Measurements from ENCODE around the gene ZRSR2.

ZRSR2 gene

DNA sequence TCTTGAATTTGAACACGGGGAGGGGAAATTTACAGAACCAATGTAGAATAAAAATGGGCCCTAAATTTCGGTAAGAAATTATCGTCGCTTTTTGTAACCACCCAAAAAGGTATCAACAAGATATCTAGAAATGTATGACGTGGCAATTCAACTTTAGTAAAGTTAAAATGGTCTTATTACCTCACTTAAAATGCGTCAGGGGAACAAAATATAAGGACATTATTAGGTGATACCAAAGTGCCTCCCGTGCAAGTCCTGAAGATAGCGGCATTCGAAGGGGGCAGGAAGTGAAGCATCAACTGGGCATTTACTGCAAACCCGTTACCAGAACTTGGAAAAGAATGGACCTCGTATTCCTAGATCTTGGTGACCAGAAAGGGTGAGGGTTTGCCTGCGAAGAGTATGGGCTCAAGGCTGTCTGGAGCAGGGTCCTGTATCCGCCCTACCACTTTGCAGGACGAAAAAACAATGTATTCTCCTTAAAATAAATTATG lies 63.3 kb downstream of the ZRSR2 start:
- Histone ChIP-seq H3K27ac (ENCODE audit: low read length) (no peak overlapping the region), H3K4me1 (ENCODE audit: control insufficient read depth, insufficient read depth, low read length) (no peaks in the 10 kb centered on the region), H3K9me3 (ENCODE audit: control insufficient read depth, insufficient read depth, low read length) (no peaks in the 10 kb centered on the region), H3K4me3 (ENCODE audit: low read length) (peak overlapping the region; percentile 95), H3K36me3 (ENCODE audit: control insufficient read depth, insufficient read depth, low read length) (peaks cover 5% of the 10 kb centered on the region; the same call in 1 of the 2 replicates), H3K27me3 (ENCODE audit: control insufficient read depth, insufficient read depth, low read length) (no peaks in the 10 kb centered on the region)
- no peak for DNase-seq (ENCODE audit: low read depth, low spot score)
- no CpG with 5 or more reads among the region's 14 CpGs for WGBS (ENCODE audit: insufficient coverage, insufficient read length)

DNA sequence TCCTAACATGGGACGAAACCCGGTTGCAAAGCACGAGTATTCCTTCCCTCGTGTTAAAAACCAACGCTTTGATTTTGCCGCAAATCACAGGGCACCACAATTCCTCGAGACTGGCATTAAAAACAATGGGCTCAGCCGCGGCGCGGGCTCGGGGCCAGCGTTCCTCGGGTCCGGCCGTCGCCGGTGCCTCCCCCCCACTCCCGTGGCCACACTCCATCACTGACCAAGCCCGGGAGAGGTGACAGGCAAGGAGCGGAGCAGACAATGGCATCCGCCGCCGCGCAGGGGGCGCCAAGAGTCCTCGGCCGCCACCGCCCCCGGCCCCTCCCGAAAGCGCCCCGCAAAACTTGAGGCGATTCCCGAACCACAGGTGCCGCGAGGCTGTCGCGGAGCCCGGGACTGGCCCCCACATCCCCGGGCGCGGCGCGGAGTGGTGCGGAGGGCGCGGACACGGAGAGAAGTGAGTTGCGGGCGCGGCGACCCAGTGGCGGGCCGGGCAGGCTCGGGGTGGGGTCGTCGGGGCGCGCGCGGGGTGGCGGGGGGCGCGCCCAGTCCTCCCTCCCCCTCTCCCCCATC lies 63.9 kb downstream of the ZRSR2 start:
- no peaks in the 10 kb centered on the region for H3K27me3 ChIP-seq (ENCODE audit: control insufficient read depth, insufficient read depth, low read length)

DNA sequence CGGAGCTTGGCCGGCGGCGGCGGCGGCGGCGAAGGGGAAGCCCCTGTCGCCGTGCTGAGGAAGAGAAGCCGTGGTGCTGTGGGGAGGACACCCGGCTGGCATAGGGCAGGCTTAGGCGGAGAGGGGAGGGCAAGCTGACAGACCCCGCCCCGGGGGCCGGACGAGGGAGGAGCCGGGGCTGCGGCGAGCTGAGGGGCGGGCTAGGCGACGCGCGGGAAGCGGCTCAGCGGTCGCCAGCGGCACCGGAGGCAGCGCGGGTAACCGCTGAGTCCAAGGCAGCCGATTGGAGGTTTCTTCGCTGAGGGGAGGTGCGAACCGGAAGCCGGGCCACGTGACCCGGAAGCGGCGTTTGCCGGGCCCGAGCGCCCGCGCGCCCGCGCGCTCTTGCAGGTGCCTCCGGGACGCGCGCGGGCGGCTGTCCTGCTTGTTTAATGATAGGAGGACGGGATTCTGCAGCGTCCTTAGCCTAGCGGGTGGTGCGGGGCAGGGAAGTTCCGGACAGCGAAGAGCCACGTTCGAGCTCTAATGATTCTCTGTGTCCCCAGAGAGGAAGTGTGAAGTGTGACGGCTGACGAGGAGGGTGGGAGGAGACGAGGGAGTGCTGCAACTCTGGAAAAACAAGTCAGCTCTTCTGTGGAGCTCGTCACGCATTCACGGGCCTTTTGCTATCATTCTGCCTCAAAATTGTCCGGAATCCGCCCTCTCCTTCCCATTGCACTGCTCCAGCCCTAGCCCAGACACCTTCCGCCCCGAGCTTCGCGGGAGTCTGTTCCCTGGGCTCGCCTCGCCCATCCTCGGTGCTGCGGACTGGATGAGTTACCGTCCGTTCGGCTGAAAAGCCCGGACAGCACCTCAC lies 64.7 kb downstream of the ZRSR2 start, which contains the start of gene AP1S2:
TSS of gene AP1S2 (minus strand) at position 102 of the 856 bp plus-strand sequence. CDS start 2,289 bp downstream, outside the sequence.
- no peaks in the 10 kb centered on the region for H3K4me1 ChIP-seq (ENCODE audit: control insufficient read depth, insufficient read depth, low read length)
- H3K27ac ChIP-seq (ENCODE audit: low read length), result no peak within 1 kb of the TSS
- DNase-seq (ENCODE audit: low read depth, low spot score), result peak; percentile 48
- H3K9me3 ChIP-seq (ENCODE audit: control insufficient read depth, insufficient read depth, low read length), result no peaks in the 10 kb centered on the region
- H3K36me3 ChIP-seq (ENCODE audit: control insufficient read depth, insufficient read depth, low read length), result 0 out of 2 replicates have a peak, but pooled peaks cover 2% of the 10 kb centered on the region
- H3K4me3 ChIP-seq (ENCODE audit: low read length), result peak within 1 kb of the TSS; percentile 95
- no peaks in the 10 kb centered on the region for H3K27me3 ChIP-seq (ENCODE audit: control insufficient read depth, insufficient read depth, low read length)
- no CpG with 5 or more reads among the region's 85 CpGs for WGBS (ENCODE audit: insufficient coverage, insufficient read length)

More for the DNA sequence above, 63.9 kb downstream of the ZRSR2 start:
- Histone ChIP-seq H3K9me3 (ENCODE audit: control insufficient read depth, insufficient read depth, low read length) (no peaks in the 10 kb centered on the region), H3K4me1 (ENCODE audit: control insufficient read depth, insufficient read depth, low read length) (no peaks in the 10 kb centered on the region), H3K27ac (ENCODE audit: low read length) (no peak overlapping the region), H3K4me3 (ENCODE audit: low read length) (peak overlapping the region; percentile 95), H3K36me3 (ENCODE audit: control insufficient read depth, insufficient read depth, low read length) (peaks cover 5% of the 10 kb centered on the region; the same call in 1 of the 2 replicates)
- no peak for DNase-seq (ENCODE audit: low read depth, low spot score)
- no CpG with 5 or more reads among the region's 65 CpGs for WGBS (ENCODE audit: insufficient coverage, insufficient read length)

DNA sequence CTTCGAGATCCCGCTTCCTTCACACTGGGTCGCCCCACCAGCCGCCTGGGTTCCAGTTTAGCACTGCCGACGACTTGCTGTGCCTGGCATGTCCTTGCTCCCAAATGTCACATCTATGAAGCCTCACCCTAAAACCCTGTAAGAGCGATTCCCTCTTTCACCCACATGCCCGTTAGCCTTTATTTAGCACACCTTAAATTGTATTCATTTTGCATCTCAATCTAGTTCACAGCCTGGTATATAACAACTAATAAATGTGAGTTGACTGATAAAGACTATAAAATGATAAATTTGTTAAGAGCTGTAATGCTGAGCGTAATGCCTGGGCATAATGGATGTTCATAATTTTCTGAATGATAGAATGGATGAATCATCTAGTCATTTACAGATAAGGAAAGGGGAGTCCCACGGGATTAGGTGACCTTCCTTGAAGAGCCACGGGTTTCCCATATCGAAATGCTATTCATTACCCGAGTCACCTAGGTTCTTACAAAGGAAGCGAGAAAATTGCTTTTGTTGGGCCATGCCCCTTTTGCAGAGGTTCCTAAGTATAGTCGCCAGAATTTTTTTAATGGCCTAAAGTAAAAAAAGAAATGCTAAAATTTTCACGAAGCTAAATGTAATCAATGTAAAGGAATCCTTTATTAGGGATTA lies 65.4 kb downstream of the ZRSR2 start:
- Histone ChIP-seq H3K27ac (ENCODE audit: low read length) (no peak overlapping the region), H3K4me3 (ENCODE audit: low read length) (peak overlapping the region; percentile 61; the same call in 1 of the 2 replicates), H3K27me3 (ENCODE audit: control insufficient read depth, insufficient read depth, low read length) (no peaks in the 10 kb centered on the region), H3K4me1 (ENCODE audit: control insufficient read depth, insufficient read depth, low read length) (no peaks in the 10 kb centered on the region), H3K9me3 (ENCODE audit: control insufficient read depth, insufficient read depth, low read length) (no peaks in the 10 kb centered on the region), H3K36me3 (ENCODE audit: control insufficient read depth, insufficient read depth, low read length) (no peaks in the 10 kb centered on the region)
- WGBS (ENCODE audit: insufficient coverage, insufficient read length), result no CpG with 5 or more reads among the region's 16 CpGs
- DNase-seq (ENCODE audit: low read depth, low spot score), result no peak

DNA sequence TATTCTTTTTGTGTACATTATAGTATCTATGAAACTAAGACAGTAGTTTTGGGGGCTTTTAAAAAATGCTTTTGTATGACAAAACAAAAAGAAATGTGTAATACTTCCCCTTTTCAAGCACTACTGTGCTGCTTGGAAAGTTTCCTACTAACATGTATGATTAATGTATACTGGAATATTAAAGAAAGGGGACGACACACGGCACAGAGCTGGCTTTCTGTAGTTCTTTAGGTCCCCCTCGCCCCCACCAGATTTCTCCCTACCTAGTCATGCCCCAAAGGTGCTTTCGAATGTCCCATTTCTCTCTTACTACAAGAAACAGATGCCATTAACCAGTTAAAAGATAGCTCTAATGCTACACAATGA lies 65.9 kb downstream of the ZRSR2 start:
- H3K4me1 ChIP-seq (ENCODE audit: control insufficient read depth, insufficient read depth, low read length), result no peaks in the 10 kb centered on the region
- H3K27me3 ChIP-seq (ENCODE audit: control insufficient read depth, insufficient read depth, low read length), result no peaks in the 10 kb centered on the region
- no CpG with 5 or more reads among the region's 4 CpGs for WGBS (ENCODE audit: insufficient coverage, insufficient read length)
- H3K9me3 ChIP-seq (ENCODE audit: control insufficient read depth, insufficient read depth, low read length), result no peaks in the 10 kb centered on the region
- DNase-seq (ENCODE audit: low read depth, low spot score), result no peak
- H3K4me3 ChIP-seq (ENCODE audit: low read length), result no peak overlapping the region
- H3K27ac ChIP-seq (ENCODE audit: low read length), result no peak overlapping the region
- no peaks in the 10 kb centered on the region for H3K36me3 ChIP-seq (ENCODE audit: control insufficient read depth, insufficient read depth, low read length)

DNA sequence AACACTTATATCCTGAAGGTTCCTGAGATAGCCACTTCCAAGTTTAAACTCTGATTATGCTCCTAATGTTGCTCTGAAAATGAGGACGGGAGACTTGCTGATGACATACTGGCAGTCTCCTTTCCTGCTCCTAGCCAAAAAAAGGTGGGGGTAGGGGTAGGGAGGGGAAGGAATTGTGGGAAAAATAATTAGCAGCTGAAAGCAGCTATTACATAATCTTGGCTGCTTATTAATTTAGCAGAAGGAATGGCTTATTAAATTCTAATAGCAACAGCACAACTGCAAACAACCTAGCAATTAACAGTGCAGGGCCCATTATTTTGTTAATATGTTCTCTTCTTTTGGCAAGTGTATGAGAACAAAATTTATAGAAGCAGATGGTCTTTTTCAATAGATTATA lies 66.4 kb downstream of the ZRSR2 start:
- Histone ChIP-seq H3K9me3 (ENCODE audit: control insufficient read depth, insufficient read depth, low read length) (no peaks in the 10 kb centered on the region), H3K4me3 (ENCODE audit: low read length) (no peak overlapping the region), H3K27ac (ENCODE audit: low read length) (no peak overlapping the region), H3K4me1 (ENCODE audit: control insufficient read depth, insufficient read depth, low read length) (no peaks in the 10 kb centered on the region), H3K36me3 (ENCODE audit: control insufficient read depth, insufficient read depth, low read length) (no peaks in the 10 kb centered on the region), H3K27me3 (ENCODE audit: control insufficient read depth, insufficient read depth, low read length) (no peaks in the 10 kb centered on the region)
- no CpG with 5 or more reads among the region's 1 CpG for WGBS (ENCODE audit: insufficient coverage, insufficient read length)
- no peak for DNase-seq (ENCODE audit: low read depth, low spot score)

DNA sequence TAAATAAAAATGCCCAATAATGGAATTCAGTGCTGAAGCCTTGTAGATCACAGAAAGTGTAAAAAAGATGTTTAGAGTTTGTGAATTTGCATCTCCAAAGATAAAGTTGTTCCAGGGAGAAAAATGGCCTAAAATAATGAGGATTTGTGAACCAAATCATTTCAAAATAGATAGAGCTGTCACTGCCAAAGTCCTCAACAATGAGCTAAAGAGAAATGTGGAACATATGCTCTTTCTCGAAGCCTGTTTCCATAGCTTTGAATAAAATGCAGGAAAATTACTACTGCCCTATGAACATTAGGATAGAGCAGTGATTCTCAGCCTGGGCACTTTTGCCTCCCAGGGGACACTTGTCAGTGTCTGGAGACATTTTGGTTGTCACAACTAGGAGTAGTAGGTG lies 67.8 kb downstream of the ZRSR2 start:
- DNase-seq (ENCODE audit: low read depth, low spot score), result no peak
- no CpG with 5 or more reads among the region's 1 CpG for WGBS (ENCODE audit: insufficient coverage, insufficient read length)
- Histone ChIP-seq H3K4me1 (ENCODE audit: control insufficient read depth, insufficient read depth, low read length) (no peaks in the 10 kb centered on the region), H3K4me3 (ENCODE audit: low read length) (no peak overlapping the region), H3K27ac (ENCODE audit: low read length) (no peak overlapping the region), H3K27me3 (ENCODE audit: control insufficient read depth, insufficient read depth, low read length) (no peaks in the 10 kb centered on the region), H3K9me3 (ENCODE audit: control insufficient read depth, insufficient read depth, low read length) (no peaks in the 10 kb centered on the region), H3K36me3 (ENCODE audit: control insufficient read depth, insufficient read depth, low read length) (no peaks in the 10 kb centered on the region)

DNA sequence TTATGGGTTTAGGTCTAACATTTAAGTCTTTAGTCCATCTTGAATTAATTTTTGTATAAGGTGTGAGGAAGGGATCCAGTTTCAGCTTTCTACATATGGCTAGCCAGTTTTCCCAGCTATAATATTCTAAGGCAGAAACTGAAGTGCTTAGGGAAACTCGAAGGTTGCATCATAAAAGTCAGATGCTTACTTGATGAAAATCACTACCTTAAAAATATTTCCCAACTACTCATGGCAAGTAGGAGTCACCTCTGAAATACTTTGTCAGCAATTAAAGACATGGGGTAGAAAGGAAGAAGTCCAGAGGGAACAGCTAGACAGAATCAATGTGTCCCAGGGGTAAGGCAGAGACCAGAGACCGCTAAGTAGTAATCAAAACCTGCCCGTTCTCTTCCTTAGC lies 70.6 kb downstream of the ZRSR2 start:
- Histone ChIP-seq H3K4me1 (ENCODE audit: control insufficient read depth, insufficient read depth, low read length) (no peaks in the 10 kb centered on the region), H3K27ac (ENCODE audit: low read length) (no peak overlapping the region), H3K27me3 (ENCODE audit: control insufficient read depth, insufficient read depth, low read length) (no peaks in the 10 kb centered on the region), H3K4me3 (ENCODE audit: low read length) (no peak overlapping the region), H3K36me3 (ENCODE audit: control insufficient read depth, insufficient read depth, low read length) (no peaks in the 10 kb centered on the region), H3K9me3 (ENCODE audit: control insufficient read depth, insufficient read depth, low read length) (no peaks in the 10 kb centered on the region)
- WGBS (ENCODE audit: insufficient coverage, insufficient read length), result no CpG with 5 or more reads among the region's 3 CpGs
- DNase-seq (ENCODE audit: low read depth, low spot score), result no peak

DNA sequence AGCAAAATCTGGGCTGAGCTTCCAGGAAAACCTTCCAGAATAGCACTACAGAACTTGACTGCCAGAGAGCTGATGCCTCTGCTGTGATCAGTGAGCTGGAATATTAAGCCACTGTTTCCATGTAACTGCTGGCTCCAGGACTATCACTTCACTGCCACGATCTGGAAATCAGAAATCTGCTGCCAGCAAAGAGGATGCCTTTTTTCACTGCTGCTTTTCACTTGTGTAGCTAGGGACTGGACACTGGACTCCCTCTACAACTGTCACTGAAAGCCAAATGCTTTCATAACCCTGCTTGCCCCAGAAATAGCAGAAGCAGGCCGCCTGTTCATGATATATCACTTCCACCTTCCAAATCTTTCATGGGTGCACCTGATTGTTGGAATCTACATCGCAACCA lies 73.7 kb downstream of the ZRSR2 start:
- no peaks in the 10 kb centered on the region for H3K4me1 ChIP-seq (ENCODE audit: control insufficient read depth, insufficient read depth, low read length)
- WGBS (ENCODE audit: insufficient coverage, insufficient read length), result no CpG with 5 or more reads among the region's 3 CpGs
- H3K4me3 ChIP-seq (ENCODE audit: low read length), result no peak overlapping the region
- H3K27me3 ChIP-seq (ENCODE audit: control insufficient read depth, insufficient read depth, low read length), result no peaks in the 10 kb centered on the region
- H3K36me3 ChIP-seq (ENCODE audit: control insufficient read depth, insufficient read depth, low read length), result no peaks in the 10 kb centered on the region
- no peaks in the 10 kb centered on the region for H3K9me3 ChIP-seq (ENCODE audit: control insufficient read depth, insufficient read depth, low read length)
- H3K27ac ChIP-seq (ENCODE audit: low read length), result no peak overlapping the region
- DNase-seq (ENCODE audit: low read depth, low spot score), result no peak

DNA sequence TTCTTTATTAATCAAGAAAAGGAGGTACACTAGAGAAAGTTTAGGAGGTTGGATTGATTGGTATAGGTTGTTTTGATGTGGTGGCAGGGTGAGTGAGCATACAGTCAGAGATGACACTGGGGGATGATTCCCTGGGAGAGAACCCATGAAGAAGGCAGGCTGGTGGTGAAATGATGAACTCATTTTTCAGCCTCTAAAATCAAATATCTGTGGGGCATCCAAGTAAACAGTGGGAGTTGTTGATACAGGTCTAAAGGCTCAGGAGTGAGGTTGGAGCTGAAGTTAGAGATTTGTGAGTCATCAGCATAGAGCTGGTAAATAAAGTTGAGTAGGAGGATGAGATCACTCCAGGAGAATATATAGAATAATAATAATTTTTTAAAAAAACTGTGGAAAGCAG lies 74.3 kb downstream of the ZRSR2 start:
- Histone ChIP-seq H3K36me3 (ENCODE audit: control insufficient read depth, insufficient read depth, low read length) (no peaks in the 10 kb centered on the region), H3K9me3 (ENCODE audit: control insufficient read depth, insufficient read depth, low read length) (no peaks in the 10 kb centered on the region), H3K4me1 (ENCODE audit: control insufficient read depth, insufficient read depth, low read length) (no peaks in the 10 kb centered on the region), H3K27ac (ENCODE audit: low read length) (no peak overlapping the region), H3K27me3 (ENCODE audit: control insufficient read depth, insufficient read depth, low read length) (no peaks in the 10 kb centered on the region), H3K4me3 (ENCODE audit: low read length) (no peak overlapping the region)
- DNase-seq (ENCODE audit: low read depth, low spot score), result no peak

All from iPS DF 6.9 (cell line).